A172 (cell line): Measurements from ENCODE around the gene SAMM50. TPM values are rescaled to one million over a fixed set of nuclear protein-coding genes. Genes with fewer than 3 reads are reported as not detected.
"Not testable (repeated sequence)": the region's sequence is repeated elsewhere in the genome, so short reads cannot be mapped to it uniquely, and the experiment has no call there.

Source experiments
- DNase-seq: peaks from one replicate; pipeline ENCODE4 v3.0.0-alpha.2; 2015; ENCODE audit warnings: low spot score
- total RNA-seq: library from RNA; depleted of rRNA; stranded (reverse); fragments of >200 nt; shearing (Covaris generic); gene quantifications from 2 replicates; pipeline ENCODE4 v1.2.3, GENCODE V29; 2014

Gene SAMM50
- total RNA-seq, 1 experiment from 2014 or later = 31.4 TPM

DNA sequence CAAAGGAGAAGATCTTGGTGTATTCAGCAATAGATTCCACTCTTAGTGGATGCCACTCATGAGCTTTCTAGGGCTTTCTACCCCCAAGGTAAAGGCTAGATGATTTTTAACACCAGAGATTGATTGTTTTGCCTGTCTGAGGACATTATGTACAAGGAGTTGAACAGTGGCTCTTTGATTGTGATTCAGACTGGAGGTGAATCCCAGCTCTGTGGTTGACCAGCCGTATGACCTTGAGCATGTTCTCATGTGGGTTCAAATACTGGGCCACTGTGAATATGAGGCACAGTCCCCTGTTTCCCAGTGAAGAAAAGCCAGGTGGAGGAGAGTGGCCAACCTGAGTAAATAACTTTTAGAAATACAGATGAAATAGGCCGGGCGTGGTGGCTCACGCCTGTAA lies 44.9 kb downstream of the SAMM50 start:
- no peak for DNase-seq

DNA sequence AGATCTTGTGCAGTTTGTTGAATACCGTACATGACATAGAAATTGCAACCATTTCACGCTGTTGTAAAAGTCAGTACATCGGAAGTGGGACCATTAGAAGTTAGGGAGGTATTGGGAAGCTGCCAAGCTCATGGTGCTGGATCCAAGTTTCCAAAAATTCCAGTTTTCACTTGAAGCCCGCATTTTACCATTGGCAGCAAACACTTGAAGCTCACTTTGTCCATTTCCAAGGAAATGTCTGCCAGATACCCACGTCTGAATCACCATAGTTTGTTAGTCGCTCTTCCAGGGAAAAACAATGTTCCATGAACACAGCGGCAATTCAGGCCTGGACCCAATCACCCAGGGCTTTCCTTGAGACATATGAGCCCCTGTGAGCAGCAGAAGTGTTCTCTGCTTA lies 46.3 kb downstream of the SAMM50 start:
- no peak for DNase-seq

GRCh38 chr22:44002324-44002723 lies 47.1 kb downstream of the SAMM50 start:
- DNase-seq = no peak

DNA sequence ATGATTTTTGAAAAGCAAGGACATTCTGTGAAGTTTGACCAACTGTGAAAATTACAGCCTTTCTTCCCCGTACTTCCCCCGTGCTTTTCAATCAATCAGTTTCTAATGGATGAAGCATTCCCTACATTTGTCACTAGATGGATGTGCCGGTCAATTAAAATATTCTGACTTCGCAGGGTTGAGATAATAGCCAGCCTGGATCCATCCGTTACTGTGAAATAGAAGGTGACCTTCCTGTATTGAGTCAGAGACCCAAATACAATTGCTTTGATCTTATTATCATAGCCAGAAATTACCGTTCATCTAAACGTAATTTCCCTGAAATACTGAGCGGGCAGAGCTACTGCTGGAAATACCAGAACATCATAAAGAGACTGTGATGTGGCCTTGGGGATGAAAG lies 47.8 kb downstream of the SAMM50 start:
- DNase-seq = no peak

GRCh38 chr22:44003405-44004103 lies 48.3 kb downstream of the SAMM50 start:
- DNase-seq = no peak

GRCh38 chr22:44004104-44004460 lies 48.8 kb downstream of the SAMM50 start:
- no peak for DNase-seq

DNA sequence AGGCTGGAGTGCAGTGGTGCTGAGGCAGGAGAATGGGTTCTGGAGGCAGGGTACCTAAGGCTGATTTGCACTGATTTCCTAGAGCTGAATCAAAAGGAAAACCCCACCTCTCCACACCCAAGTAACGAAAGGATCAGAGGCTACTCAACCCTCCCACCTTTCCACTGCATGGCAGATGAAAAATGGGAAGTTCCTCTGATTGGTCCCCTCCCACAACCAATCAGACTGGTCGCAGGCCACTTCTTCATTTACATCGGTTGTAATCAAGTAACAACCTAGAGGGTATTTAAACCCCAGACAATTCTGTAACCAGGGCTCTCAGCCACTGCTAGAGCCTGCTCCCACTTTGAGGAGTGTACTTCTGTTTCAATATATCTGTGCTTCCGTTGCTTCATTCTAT lies 50.3 kb downstream of the SAMM50 start:
- no peak for DNase-seq

DNA sequence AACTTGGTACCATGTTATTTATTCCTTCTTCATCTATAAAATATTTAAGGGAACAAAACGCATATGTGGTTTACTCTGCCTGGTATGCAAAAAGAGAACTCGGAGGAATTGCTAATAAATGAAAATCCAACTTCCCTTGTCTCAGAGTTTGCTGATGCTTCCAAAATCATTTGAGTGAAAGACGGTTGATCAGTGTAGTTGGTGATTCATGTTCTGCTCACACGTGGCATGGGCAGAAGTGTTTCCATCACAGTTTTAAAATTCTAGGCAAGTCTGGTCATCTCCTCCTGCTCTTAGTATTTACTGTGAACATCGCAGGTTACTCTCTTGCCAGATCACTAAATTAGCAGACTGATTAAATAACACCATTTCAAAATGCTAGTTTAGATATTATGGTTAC lies 56.9 kb downstream of the SAMM50 start:
- no peak for DNase-seq

- no peak for DNase-seq
These were observed 57.3 kb downstream of the SAMM50 start for GRCh38 chr22:44012591-44012990.

DNA sequence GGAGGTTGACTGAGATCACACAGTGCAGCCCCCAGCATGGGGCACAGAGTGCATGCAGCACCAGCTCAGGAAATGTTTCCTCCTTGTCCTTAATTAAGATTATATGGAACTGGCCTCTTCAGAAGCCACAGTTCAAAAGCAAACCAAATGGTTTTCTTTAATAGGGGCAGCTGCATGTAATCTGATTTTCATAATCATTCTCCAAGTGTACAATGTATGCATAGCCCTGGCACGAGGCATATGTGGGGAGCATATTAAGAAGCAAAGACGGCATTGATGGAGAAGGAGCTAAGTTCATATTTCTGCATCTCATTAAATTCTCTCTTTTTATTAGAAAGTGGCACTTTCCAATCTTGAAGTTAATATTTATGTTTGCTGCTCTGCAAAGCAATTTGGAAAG lies 59.0 kb downstream of the SAMM50 start:
- no peak for DNase-seq

DNA sequence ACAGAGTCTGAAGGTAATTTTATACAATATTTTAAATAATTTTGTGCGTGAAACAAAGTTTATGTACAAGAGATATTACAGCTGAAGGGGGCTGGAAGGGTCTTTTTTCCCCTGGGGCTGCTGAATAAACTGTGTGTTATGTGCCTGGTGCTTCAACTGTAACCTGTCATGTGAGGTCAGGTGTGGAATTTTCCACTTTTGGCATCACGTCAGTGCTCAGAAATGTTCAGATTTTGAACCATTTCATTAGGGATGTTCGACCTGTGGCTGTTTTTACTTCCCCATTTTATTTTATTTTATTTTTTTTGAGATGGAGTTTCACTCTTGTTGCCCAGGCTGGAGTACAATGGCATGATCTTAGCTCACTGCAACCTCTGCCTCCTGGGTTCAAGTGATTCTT lies 61.3 kb downstream of the SAMM50 start:
- not testable (repeated sequence) for DNase-seq

- no peak for DNase-seq
These were observed 63.4 kb downstream of the SAMM50 start for GRCh38 chr22:44018594-44018993.

DNA sequence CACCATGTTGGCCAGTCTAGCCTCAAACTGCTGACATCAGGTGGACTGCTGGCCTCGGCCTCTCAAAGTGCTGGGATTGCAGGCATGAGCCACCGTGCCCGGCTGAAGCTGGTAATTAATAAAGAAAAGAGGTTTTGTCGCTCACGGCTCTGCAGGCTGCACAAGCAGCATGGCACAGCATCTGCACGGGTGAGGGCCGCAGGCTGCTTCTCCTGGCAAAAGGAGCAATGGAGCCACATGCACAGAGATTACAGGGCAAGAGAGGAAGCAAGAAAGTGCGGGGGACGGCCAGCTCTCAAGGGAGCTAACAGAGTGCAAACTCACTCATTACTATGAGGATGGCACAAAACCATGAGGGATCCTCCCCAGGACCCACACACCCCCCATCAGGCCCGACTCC lies 64.2 kb downstream of the SAMM50 start:
- no peak for DNase-seq

DNA sequence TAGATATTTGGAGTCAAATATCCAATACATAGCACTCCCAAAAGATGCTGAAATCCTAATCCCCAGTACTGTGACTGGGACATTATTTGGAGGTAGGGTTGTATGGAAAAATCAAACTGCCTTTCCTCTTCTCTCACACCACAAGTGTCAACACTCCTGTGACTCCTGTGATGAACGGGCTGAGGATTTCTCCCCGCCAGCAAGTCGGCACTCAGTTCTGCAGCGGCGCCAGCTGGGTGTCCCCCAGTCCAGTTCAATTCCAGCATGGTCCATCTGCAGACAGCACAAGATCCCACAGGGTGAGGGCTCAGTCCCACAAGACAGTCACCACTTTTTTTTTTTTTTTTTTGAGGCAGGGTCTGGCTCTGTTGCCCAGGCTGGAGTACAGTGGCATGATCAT lies 64.6 kb downstream of the SAMM50 start:
- no peak for DNase-seq

GRCh38 chr22:44020981-44021380 lies 65.7 kb downstream of the SAMM50 start:
- DNase-seq = peak; percentile 17

GRCh38 chr22:44023404-44024287 lies 68.4 kb downstream of the SAMM50 start:
- DNase-seq = no peak

- DNase-seq = no peak
These were observed 69.2 kb downstream of the SAMM50 start, which contains the start of gene PARVB for GRCh38 chr22:44024288-44024921. PARVB (plus strand) TSS chr22:44024302; CDS start chr22:44024340, 38 bp downstream.

- DNase-seq = no peak
These were observed 70.2 kb downstream of the SAMM50 start for GRCh38 chr22:44025171-44026065.

GRCh38 chr22:44026066-44026629 lies 70.9 kb downstream of the SAMM50 start:
- no peak for DNase-seq

DNA sequence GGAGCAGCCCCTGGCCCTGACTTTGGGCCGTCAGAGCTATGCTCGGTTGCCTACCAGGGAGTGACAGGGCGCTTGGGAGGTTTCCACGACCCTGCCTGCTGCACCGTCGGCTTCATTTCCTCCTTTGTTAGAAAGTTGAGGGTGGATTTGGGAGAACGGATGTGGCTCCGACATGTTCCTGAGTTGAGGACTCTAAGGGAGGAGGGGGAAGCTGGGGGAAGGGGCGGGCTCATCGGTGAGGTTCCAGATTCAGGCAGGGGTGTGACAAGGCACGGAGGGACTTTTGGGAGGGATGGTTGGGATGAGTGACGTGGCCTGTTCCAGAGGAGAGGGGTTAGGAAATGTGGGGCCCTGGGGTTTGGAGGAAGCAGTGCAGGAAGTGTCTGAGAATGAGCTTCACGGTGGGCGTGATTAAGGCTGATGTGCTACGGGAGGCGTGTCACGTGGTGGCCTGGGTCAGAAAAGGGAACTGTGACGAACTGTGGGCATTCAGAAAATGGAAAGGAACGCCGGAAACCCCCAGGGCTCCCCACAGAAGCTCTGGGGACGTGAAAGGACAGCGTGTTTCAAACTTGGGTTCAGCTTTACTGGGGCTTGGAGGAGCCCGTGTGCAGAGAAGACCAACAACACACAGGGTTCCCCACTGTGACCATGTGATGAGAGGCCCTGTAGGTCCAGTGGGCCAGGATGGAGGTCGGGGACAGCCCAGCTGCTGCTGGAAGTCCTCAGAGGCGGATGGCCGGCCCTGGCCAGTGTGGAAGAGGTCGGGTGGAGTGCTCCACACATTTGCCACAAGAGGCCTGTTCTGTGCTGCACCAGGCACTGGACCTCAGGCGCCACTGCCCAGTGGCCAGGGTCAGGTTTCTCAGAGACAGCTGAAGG lies 71.6 kb downstream of the SAMM50 start:
- no peak for DNase-seq
